ENCODE results near the gene KLRG1. TPM values are rescaled to one million over a fixed set of nuclear protein-coding genes. Genes with fewer than 3 reads are reported as not detected.

The KLRG1 gene
- total RNA-seq, 1 donor from 2014 or later = 2.5 TPM

GRCh38 chr12:8948701-8949341 lies 40.5 kb upstream of the KLRG1 start:
- no peak for DNase-seq (ENCODE audit: low read depth)
- Histone ChIP-seq H3K27me3 (ENCODE audit: control insufficient read depth, insufficient read depth, low read length) (no peaks in the 10 kb centered on the region), H3K4me3 (ENCODE audit: low read depth, low read length) (peak overlapping the region; percentile 85), H3K36me3 (ENCODE audit: control insufficient read depth, insufficient read depth, low read length) (no peaks in the 10 kb centered on the region)
- TF ChIP-seq CTCF (IDR thresholded peaks at IDR 0.05; ENCODE audit: insufficient read depth, low read length, poor library complexity, severe bottlenecking) = no peak

- DNase-seq (ENCODE audit: low read depth) = peak; percentile 75
- TF ChIP-seq CTCF (IDR thresholded peaks at IDR 0.05; ENCODE audit: insufficient read depth, low read length, poor library complexity, severe bottlenecking) = peak; percentile 61
- peak within 1 kb of the TSS; percentile 85 for H3K4me3 ChIP-seq (ENCODE audit: low read depth, low read length)
- no peaks in the 10 kb centered on the region for H3K36me3 ChIP-seq (ENCODE audit: control insufficient read depth, insufficient read depth, low read length)
- no peaks in the 10 kb centered on the region for H3K27me3 ChIP-seq (ENCODE audit: control insufficient read depth, insufficient read depth, low read length)
These were observed 39.8 kb upstream of the KLRG1 start, which contains the start of gene M6PR for GRCh38 chr12:8949342-8950220. Gene M6PR, minus strand, starts transcription at chr12:8949645. Its CDS starts 3,241 bp downstream, at chr12:8946404.

- H3K27me3 ChIP-seq (ENCODE audit: control insufficient read depth, insufficient read depth, low read length) = no peaks in the 10 kb centered on the region
- peak overlapping the region; percentile 85 for H3K4me3 ChIP-seq (ENCODE audit: low read depth, low read length)
- no peaks in the 10 kb centered on the region for H3K36me3 ChIP-seq (ENCODE audit: control insufficient read depth, insufficient read depth, low read length)
- no peak for DNase-seq (ENCODE audit: low read depth)
- TF ChIP-seq CTCF (IDR thresholded peaks at IDR 0.05; ENCODE audit: insufficient read depth, low read length, poor library complexity, severe bottlenecking) = no peak
These were observed 39.2 kb upstream of the KLRG1 start for GRCh38 chr12:8950221-8950527.

- no peak for DNase-seq (ENCODE audit: low read depth)
- Histone ChIP-seq H3K36me3 (ENCODE audit: control insufficient read depth, insufficient read depth, low read length) (no peaks in the 10 kb centered on the region), H3K4me3 (ENCODE audit: low read depth, low read length) (peak overlapping the region; percentile 85), H3K27me3 (ENCODE audit: control insufficient read depth, insufficient read depth, low read length) (no peaks in the 10 kb centered on the region)
- TF ChIP-seq CTCF (IDR thresholded peaks at IDR 0.05; ENCODE audit: insufficient read depth, low read length, poor library complexity, severe bottlenecking) = no peak
These were observed 38.5 kb upstream of the KLRG1 start for GRCh38 chr12:8950702-8951478.

GRCh38 chr12:8951744-8952143 lies 37.6 kb upstream of the KLRG1 start:
- H3K27me3 ChIP-seq (ENCODE audit: control insufficient read depth, insufficient read depth, low read length) = no peaks in the 10 kb centered on the region
- DNase-seq (ENCODE audit: low read depth) = no peak
- TF ChIP-seq CTCF (IDR thresholded peaks at IDR 0.05; ENCODE audit: insufficient read depth, low read length, poor library complexity, severe bottlenecking) = no peak
- no peaks in the 10 kb centered on the region for H3K36me3 ChIP-seq (ENCODE audit: control insufficient read depth, insufficient read depth, low read length)
- H3K4me3 ChIP-seq (ENCODE audit: low read depth, low read length) = no peak overlapping the region

Measured in kidney epithelial cell (primary cell).